Measurements from ENCODE around the gene SLC6A8.

SLC6A8 gene

GRCh38 chrX:153687121-153688039 is at the start of gene SLC6A8:
SLC6A8 (plus strand) TSS chrX:153687926; CDS start chrX:153688575, 649 bp downstream.
- DNase-seq (ENCODE audit: low spot score), result peak; percentile 63

- no peak for DNase-seq (ENCODE audit: low spot score)
Observed at GRCh38 chrX:153638041-153638371, 49.7 kb upstream of the SLC6A8 start.

GRCh38 chrX:153638436-153639176 is 49.1 kb upstream of the SLC6A8 start:
- no peak for DNase-seq (ENCODE audit: low spot score)

GRCh38 chrX:153639177-153640044 is 48.3 kb upstream of the SLC6A8 start:
- no peak for DNase-seq (ENCODE audit: low spot score)

GRCh38 chrX:153640045-153640686 is 47.6 kb upstream of the SLC6A8 start:
- DNase-seq (ENCODE audit: low spot score), result no peak

GRCh38 chrX:153640736-153641575 is 46.8 kb upstream of the SLC6A8 start:
- no peak for DNase-seq (ENCODE audit: low spot score)

- DNase-seq (ENCODE audit: low spot score), result peak; percentile 71
Observed at GRCh38 chrX:153641627-153642026, 46.1 kb upstream of the SLC6A8 start.

- DNase-seq (ENCODE audit: low spot score), result peak; percentile 57
Observed at GRCh38 chrX:153642051-153642654, 45.6 kb upstream of the SLC6A8 start.

- no peak for DNase-seq (ENCODE audit: low spot score)
Observed at GRCh38 chrX:153642655-153643430, 44.9 kb upstream of the SLC6A8 start.

- DNase-seq (ENCODE audit: low spot score), result no peak
Observed at GRCh38 chrX:153643431-153644351, 44.0 kb upstream of the SLC6A8 start.

GRCh38 chrX:153644356-153645125 is 43.2 kb upstream of the SLC6A8 start:
- no peak for DNase-seq (ENCODE audit: low spot score)

GRCh38 chrX:153645151-153645550 is 42.6 kb upstream of the SLC6A8 start:
- DNase-seq (ENCODE audit: low spot score), result no peak

GRCh38 chrX:153645921-153646488 is 41.7 kb upstream of the SLC6A8 start:
- DNase-seq (ENCODE audit: low spot score), result no peak

- peak; percentile 71 for DNase-seq (ENCODE audit: low spot score)
Observed at GRCh38 chrX:153646620-153647373, 40.9 kb upstream of the SLC6A8 start, which contains the start of gene DUSP9. DUSP9 (plus strand) TSS chrX:153647203; CDS start chrX:153647954, 751 bp downstream.

GRCh38 chrX:153647461-153648357 is 40.0 kb upstream of the SLC6A8 start:
- no peak for DNase-seq (ENCODE audit: low spot score)
